ENCODE measurements around the gene CCDC138.

DNA sequence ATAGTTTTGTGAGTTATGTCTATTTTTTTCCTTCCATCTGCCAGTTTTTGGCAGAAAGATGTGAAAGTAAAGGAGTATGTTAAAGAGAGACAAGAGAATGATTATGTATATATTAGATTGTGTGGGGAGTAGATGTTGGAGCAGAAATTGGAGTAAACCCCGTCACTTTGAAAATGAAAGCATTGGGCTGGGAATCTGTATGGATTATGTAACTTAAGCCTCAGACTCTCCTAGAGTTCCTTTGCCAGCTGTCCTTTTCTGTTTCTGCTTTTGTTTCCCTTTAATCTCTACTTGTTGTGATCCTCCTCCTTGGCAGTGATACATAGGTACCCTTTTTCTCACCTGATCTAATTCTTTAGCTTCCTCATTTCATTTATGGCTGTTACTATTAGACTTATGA is 19.2 kb downstream of the CCDC138 start:
- TF ChIP-seq, protein P1, sequence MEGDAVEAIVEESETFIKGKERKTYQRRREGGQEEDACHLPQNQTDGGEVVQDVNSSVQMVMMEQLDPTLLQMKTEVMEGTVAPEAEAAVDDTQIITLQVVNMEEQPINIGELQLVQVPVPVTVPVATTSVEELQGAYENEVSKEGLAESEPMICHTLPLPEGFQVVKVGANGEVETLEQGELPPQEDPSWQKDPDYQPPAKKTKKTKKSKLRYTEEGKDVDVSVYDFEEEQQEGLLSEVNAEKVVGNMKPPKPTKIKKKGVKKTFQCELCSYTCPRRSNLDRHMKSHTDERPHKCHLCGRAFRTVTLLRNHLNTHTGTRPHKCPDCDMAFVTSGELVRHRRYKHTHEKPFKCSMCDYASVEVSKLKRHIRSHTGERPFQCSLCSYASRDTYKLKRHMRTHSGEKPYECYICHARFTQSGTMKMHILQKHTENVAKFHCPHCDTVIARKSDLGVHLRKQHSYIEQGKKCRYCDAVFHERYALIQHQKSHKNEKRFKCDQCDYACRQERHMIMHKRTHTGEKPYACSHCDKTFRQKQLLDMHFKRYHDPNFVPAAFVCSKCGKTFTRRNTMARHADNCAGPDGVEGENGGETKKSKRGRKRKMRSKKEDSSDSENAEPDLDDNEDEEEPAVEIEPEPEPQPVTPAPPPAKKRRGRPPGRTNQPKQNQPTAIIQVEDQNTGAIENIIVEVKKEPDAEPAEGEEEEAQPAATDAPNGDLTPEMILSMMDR (IDR thresholded peaks at IDR 0.05) = no peak
- TF ChIP-seq ZFX (IDR thresholded peaks at IDR 0.05; ENCODE audit: borderline replicate concordance) = no peak

All from 22Rv1 (cell line).